Kidney epithelial cell (primary cell): ENCODE data around the gene CPSF4L. TPM values are rescaled to one million over a fixed set of nuclear protein-coding genes. Genes with fewer than 3 reads are reported as not detected.
A peak's percentile ranks its signal among the peaks of the same experiment; 100 is the strongest.

Experiments used
- DNase-seq: peaks from one replicate; pipeline ENCODE4 v3.0.0-alpha.2; 2010; ENCODE audit warnings: low read depth
- H3K27me3 ChIP-seq: 2 replicates; pipeline ENCODE4 v1.6.0; 2011; ENCODE audit warnings: low read length; ENCODE audit not compliant: control insufficient read depth, insufficient read depth
- H3K36me3 ChIP-seq: 2 replicates; pipeline ENCODE4 v1.5.1; 2011; ENCODE audit warnings: low read length; ENCODE audit not compliant: control insufficient read depth, insufficient read depth
- H3K4me3 ChIP-seq: 2 replicates; pipeline ENCODE4 v1.5.1; 2011; ENCODE audit warnings: low read depth, mild to moderate bottlenecking, control low read depth, low read length
- total RNA-seq: library from RNA; depleted of rRNA; stranded (reverse); fragments of >200 nt; gene quantifications from 2 replicates; pipeline ENCODE4 v1.2.3, GENCODE V29; 2015
- TF ChIP-seq, protein P1 (sequence below): IDR thresholded peaks from 2 replicates; pipeline ENCODE4 v1.5.1; 2011; ENCODE audit warnings: mild to moderate bottlenecking, moderate library complexity, low read length, control low read depth, inconsistent platforms; ENCODE audit not compliant: insufficient read depth, poor library complexity, severe bottlenecking

Gene CPSF4L
- total RNA-seq, 1 donor from 2014 or later: not detected

- H3K36me3 ChIP-seq: no peaks in the 10 kb centered on the region
- TF ChIP-seq, protein P1, sequence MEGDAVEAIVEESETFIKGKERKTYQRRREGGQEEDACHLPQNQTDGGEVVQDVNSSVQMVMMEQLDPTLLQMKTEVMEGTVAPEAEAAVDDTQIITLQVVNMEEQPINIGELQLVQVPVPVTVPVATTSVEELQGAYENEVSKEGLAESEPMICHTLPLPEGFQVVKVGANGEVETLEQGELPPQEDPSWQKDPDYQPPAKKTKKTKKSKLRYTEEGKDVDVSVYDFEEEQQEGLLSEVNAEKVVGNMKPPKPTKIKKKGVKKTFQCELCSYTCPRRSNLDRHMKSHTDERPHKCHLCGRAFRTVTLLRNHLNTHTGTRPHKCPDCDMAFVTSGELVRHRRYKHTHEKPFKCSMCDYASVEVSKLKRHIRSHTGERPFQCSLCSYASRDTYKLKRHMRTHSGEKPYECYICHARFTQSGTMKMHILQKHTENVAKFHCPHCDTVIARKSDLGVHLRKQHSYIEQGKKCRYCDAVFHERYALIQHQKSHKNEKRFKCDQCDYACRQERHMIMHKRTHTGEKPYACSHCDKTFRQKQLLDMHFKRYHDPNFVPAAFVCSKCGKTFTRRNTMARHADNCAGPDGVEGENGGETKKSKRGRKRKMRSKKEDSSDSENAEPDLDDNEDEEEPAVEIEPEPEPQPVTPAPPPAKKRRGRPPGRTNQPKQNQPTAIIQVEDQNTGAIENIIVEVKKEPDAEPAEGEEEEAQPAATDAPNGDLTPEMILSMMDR: no peak
- no peaks in the 10 kb centered on the region for H3K27me3 ChIP-seq
- DNase-seq: no peak
- H3K4me3 ChIP-seq: no peak overlapping the region
Measured at GRCh38 chr17:73251871-73252270, 9.8 kb downstream of the CPSF4L start.

GRCh38 chr17:73250851-73251640 is 10.6 kb downstream of the CPSF4L start:
- no peak for DNase-seq
- no peaks in the 10 kb centered on the region for H3K36me3 ChIP-seq
- H3K27me3 ChIP-seq: no peaks in the 10 kb centered on the region
- TF ChIP-seq, protein P1: no peak
- no peak overlapping the region for H3K4me3 ChIP-seq

- no peak for DNase-seq
- no peaks in the 10 kb centered on the region for H3K27me3 ChIP-seq
- no peak overlapping the region for H3K4me3 ChIP-seq
- TF ChIP-seq, protein P1: no peak
- no peaks in the 10 kb centered on the region for H3K36me3 ChIP-seq
Measured at GRCh38 chr17:73249700-73250099, 12.0 kb downstream of the CPSF4L start.

GRCh38 chr17:73248532-73248931 is 13.1 kb downstream of the CPSF4L start:
- TF ChIP-seq, protein P1: no peak
- no peaks in the 10 kb centered on the region for H3K36me3 ChIP-seq
- H3K4me3 ChIP-seq: no peak overlapping the region

GRCh38 chr17:73247726-73248125 is 14.0 kb downstream of the CPSF4L start:
- H3K27me3 ChIP-seq: no peaks in the 10 kb centered on the region
- TF ChIP-seq, protein P1: peak; percentile 11
- no peaks in the 10 kb centered on the region for H3K36me3 ChIP-seq
- H3K4me3 ChIP-seq: no peak overlapping the region
- DNase-seq: no peak

More at GRCh38 chr17:73248532-73248931, 13.1 kb downstream of the CPSF4L start:
- no peaks in the 10 kb centered on the region for H3K27me3 ChIP-seq
- DNase-seq: no peak

- Histone ChIP-seq H3K4me3 (no peak overlapping the region), H3K27me3 (no peaks in the 10 kb centered on the region), H3K36me3 (no peaks in the 10 kb centered on the region)
- no peak for DNase-seq
- TF ChIP-seq, protein P1: no peak
Measured at GRCh38 chr17:73240561-73240960, 21.1 kb downstream of the CPSF4L start.
